Glutamatergic neuron (in vitro differentiated cells): Measurements from ENCODE around the gene KRTAP29-1. TPM values are rescaled to one million over a fixed set of nuclear protein-coding genes. Genes with fewer than 3 reads are reported as not detected.
"Not testable (repeated sequence)": the region's sequence is repeated elsewhere in the genome, so short reads cannot be mapped to it uniquely, and the experiment has no call there.

Experiments
- DNase-seq: peaks from one replicate; pipeline ENCODE4 v3.0.0; 2022
- H3K27ac Mint-ChIP-seq: one replicate; pipeline ENCODE4 v1.8.0; 2020; ENCODE audit warnings: mild to moderate bottlenecking, mixed read lengths, inconsistent platforms; ENCODE audit not compliant: unreplicated experiment
- H3K27me3 Mint-ChIP-seq: one replicate; pipeline ENCODE4 v1.8.0; 2020; ENCODE audit warnings: mild to moderate bottlenecking, moderate library complexity, mixed read lengths, inconsistent platforms; ENCODE audit not compliant: unreplicated experiment
- H3K36me3 Mint-ChIP-seq: one replicate; pipeline ENCODE4 v1.8.0; 2020; ENCODE audit warnings: mild to moderate bottlenecking, mixed read lengths, inconsistent platforms; ENCODE audit not compliant: unreplicated experiment
- H3K4me1 Mint-ChIP-seq: one replicate; pipeline ENCODE4 v1.8.0; 2020; ENCODE audit warnings: mild to moderate bottlenecking, low read depth, mixed read lengths, inconsistent platforms; ENCODE audit not compliant: unreplicated experiment
- H3K4me3 Mint-ChIP-seq: one replicate; pipeline ENCODE4 v1.8.0; 2020; ENCODE audit warnings: mild to moderate bottlenecking, mixed read lengths, inconsistent platforms; ENCODE audit not compliant: unreplicated experiment
- H3K9me3 Mint-ChIP-seq: one replicate; pipeline ENCODE4 v1.8.0; 2020; ENCODE audit warnings: mild to moderate bottlenecking, moderate library complexity, mixed read lengths, inconsistent platforms; ENCODE audit not compliant: unreplicated experiment
- CTCF ChIP-seq: fragments of 200-600 bp; sonication (generic); IDR thresholded peaks from one replicate; pipeline ENCODE4 v1.5.0; 2021; ENCODE audit not compliant: partially characterized antibody, unreplicated experiment
- long read RNA-seq: library from polyadenylated mRNA; unstranded; transcript quantifications from one replicate; pipeline ENCODE4 v2.0.0, GENCODE V29; 2020; ENCODE audit not compliant: unreplicated experiment
- total RNA-seq: library from RNA; stranded (reverse); fragmentation: NEBNext Ultra II Directional; extraction: Animal tissue kit (Norgen Biotek cat#: 25700); gene quantifications from one replicate; pipeline ENCODE4 v1.2.1, GENCODE V29; 2021; ENCODE audit not compliant: unreplicated experiment

The KRTAP29-1 gene
- total RNA-seq = not detected
- long read RNA-seq = 0 reads

GRCh38 chr17:41301916-41302901 lies at the start of gene KRTAP29-1:
TSS of gene KRTAP29-1 (minus strand) at chr17:41302851. CDS start at chr17:41302851, 0 bp downstream.
- H3K4me3 Mint-ChIP-seq = no peak within 1 kb of the TSS
- no peak for TF ChIP-seq CTCF
- H3K36me3 Mint-ChIP-seq = no peaks in the 10 kb centered on the region
- peaks cover 4% of the 10 kb centered on the region for H3K27me3 Mint-ChIP-seq
- H3K9me3 Mint-ChIP-seq = no peaks in the 10 kb centered on the region
- no peak within 1 kb of the TSS for H3K27ac Mint-ChIP-seq
- no peaks in the 10 kb centered on the region for H3K4me1 Mint-ChIP-seq
- no peak for DNase-seq

- H3K4me3 Mint-ChIP-seq = no peak overlapping the region
Measured at GRCh38 chr17:41351177-41351576, 48.5 kb upstream of the KRTAP29-1 start.

GRCh38 chr17:41350381-41350878 lies 47.8 kb upstream of the KRTAP29-1 start, which contains the start of gene KRT33A:
TSS of gene KRT33A (minus strand) at chr17:41350828. CDS start at chr17:41350767, 61 bp downstream.
- not testable (repeated sequence) for H3K9me3 Mint-ChIP-seq, H3K27me3 Mint-ChIP-seq, H3K4me1 Mint-ChIP-seq, H3K36me3 Mint-ChIP-seq, DNase-seq, H3K27ac Mint-ChIP-seq, H3K4me3 Mint-ChIP-seq

More at GRCh38 chr17:41351177-41351576, 48.5 kb upstream of the KRTAP29-1 start:
- H3K36me3 Mint-ChIP-seq = peaks cover 4% of the 10 kb centered on the region
- peaks cover 2% of the 10 kb centered on the region for H3K9me3 Mint-ChIP-seq
- H3K27ac Mint-ChIP-seq = no peak overlapping the region
- no peak for TF ChIP-seq CTCF
- H3K27me3 Mint-ChIP-seq = peaks cover 2% of the 10 kb centered on the region
- no peak for DNase-seq
- H3K4me1 Mint-ChIP-seq = no peaks in the 10 kb centered on the region

GRCh38 chr17:41347869-41348760 lies 45.5 kb upstream of the KRTAP29-1 start:
- Mint-ChIP-seq H3K27ac (no peak overlapping the region), H3K4me3 (no peak overlapping the region), H3K9me3 (peaks cover 2% of the 10 kb centered on the region), H3K27me3 (peaks cover 5% of the 10 kb centered on the region), H3K36me3 (peaks cover 8% of the 10 kb centered on the region), H3K4me1 (no peaks in the 10 kb centered on the region)
- no peak for DNase-seq
- no peak for TF ChIP-seq CTCF

- H3K27me3 Mint-ChIP-seq, DNase-seq, H3K4me3 Mint-ChIP-seq, H3K27ac Mint-ChIP-seq, H3K36me3 Mint-ChIP-seq, H3K9me3 Mint-ChIP-seq, H3K4me1 Mint-ChIP-seq: not testable (repeated sequence)
Measured at GRCh38 chr17:41346421-41346820, 43.8 kb upstream of the KRTAP29-1 start.
